Suprapubic skin (tissue), 2 donors: ENCODE data around the gene CNTNAP3B.
"Not testable (repeated sequence)": the region's sequence is repeated elsewhere in the genome, so short reads cannot be mapped to it uniquely, and the experiment has no call there.

Source experiments
- EP300 ChIP-seq: sonication (generic); formaldehyde crosslinking; IDR thresholded peaks from one replicate; pipeline ENCODE4 v1.6.1; 2017; ENCODE audit warnings: antibody characterized with exemption
- POLR2A ChIP-seq, 2 donors: fragments of 450-650 bp; IDR thresholded peaks; one replicate each; pipeline ENCODE4 v1.6.1; 2017; ENCODE audit warnings: antibody characterized with exemption in 2 of 2, mild to moderate bottlenecking in 2 of 2, moderate library complexity in 2 of 2

DNA sequence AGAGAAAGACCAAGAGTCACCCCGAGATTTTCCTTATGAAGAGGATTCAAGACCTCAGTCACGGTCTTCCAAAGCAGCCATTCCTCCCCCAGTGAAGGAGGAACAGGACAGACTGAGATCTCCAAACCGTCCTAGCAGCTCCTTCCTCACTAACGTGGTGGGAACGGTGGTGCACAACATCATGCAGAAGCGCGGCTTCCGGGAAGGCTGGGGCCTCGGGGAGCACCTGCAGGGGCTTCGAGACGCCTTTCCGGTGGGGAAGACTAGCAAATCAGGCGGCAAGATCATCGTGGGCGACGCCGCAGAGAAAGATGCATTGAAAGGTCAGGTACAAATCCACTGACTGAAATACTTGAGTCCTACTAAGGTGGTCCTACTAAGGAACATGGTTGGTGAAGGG is 154.3 kb downstream of the CNTNAP3B start:
- not testable (repeated sequence) for TF ChIP-seq EP300; POLR2A (IDR thresholded peaks at IDR 0.05)
